ENCODE data around the gene SPAG9.

The SPAG9 gene

GRCh38 chr17:50914505-50915063 is 206.1 kb downstream of the SPAG9 start:
- DNase-seq: no peak

DNA sequence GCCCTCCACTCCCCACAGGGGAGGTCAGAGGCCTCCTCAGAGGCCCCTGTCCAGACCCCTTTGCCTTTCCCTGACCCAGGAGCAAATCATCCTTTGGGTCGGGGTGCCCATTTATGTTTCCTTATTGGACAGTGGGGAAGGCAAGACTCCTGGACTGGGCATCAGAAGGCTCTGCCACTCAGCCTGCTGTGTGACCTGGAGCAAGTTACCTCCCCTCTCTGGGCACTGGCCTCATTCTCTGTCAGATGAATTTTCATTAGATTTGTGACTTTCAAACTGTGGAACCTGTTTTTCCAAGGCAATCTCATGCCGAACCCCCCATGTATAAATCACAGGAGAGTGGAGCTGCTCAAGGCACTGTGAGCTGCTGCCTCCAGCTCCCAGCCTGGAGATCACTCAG is 207.5 kb downstream of the SPAG9 start:
- DNase-seq: no peak

All from femur (tissue), 1 donor.